ENCODE measurements around the gene SMAP1. TPM values are rescaled to one million over a fixed set of nuclear protein-coding genes. Genes with fewer than 3 reads are reported as not detected.

SMAP1 gene
- total RNA-seq, 1 experiment from 2014 or later, result 3.5 TPM

GRCh38 chr6:70842541-70842940 is 174.9 kb downstream of the SMAP1 start:
- H3K27ac ChIP-seq (ENCODE audit: low read depth, low read length), result no peak overlapping the region
- DNase-seq (ENCODE audit: low read depth, low spot score), result no peak
- no peak overlapping the region for H2AFZ ChIP-seq (ENCODE audit: low read depth, low read length, poor library complexity, severe bottlenecking)
- intact Hi-C loops (cut with micrococcal nuclease), result no loop called here
- RAD21 ChIA-PET (ENCODE audit: low non-redundant PET in 1 of 2, low total read pairs in 2 of 2, uncharacterized antibody in 2 of 2, unreplicated experiment in 2 of 2), result no interaction called here
- no peaks in the 10 kb centered on the region for H3K9me3 ChIP-seq (ENCODE audit: control insufficient read depth in 1 of 2, insufficient read depth in 1 of 2, low read depth in 1 of 2, low read length in 2 of 2)
- H4K20me1 ChIP-seq (ENCODE audit: insufficient read depth), result no peaks in the 10 kb centered on the region
- TF ChIP-seq EZH2 (IDR thresholded peaks at IDR 0.05) (no peak), FOSL1 (IDR thresholded peaks at IDR 0.05; ENCODE audit: low read depth) (no peak), REST (IDR thresholded peaks at IDR 0.05; ENCODE audit: low read depth) (no peak), ELF1 (IDR thresholded peaks at IDR 0.05; ENCODE audit: borderline replicate concordance, low read depth) (no peak), EGR1 (IDR thresholded peaks at IDR 0.05; ENCODE audit: low read depth) (no peak), SP1 (IDR thresholded peaks at IDR 0.05; ENCODE audit: low read depth) (no peak), YY1 (IDR thresholded peaks at IDR 0.05; ENCODE audit: extremely low read depth, insufficient replicate concordance, low read depth, low read length) (no peak), CBX3 (IDR thresholded peaks at IDR 0.05; ENCODE audit: low read depth) (no peak), RAD21 (IDR thresholded peaks at IDR 0.05; ENCODE audit: low read depth) (no peak), POLR2A (IDR thresholded peaks at IDR 0.05; ENCODE audit: borderline replicate concordance, extremely low read depth, insufficient read depth, insufficient read length) (no peak), TCF7L2 (IDR thresholded peaks at IDR 0.05; ENCODE audit: borderline replicate concordance, extremely low read depth, insufficient read depth, insufficient read length) (no peak), ZNF274 (IDR thresholded peaks at IDR 0.05; ENCODE audit: low read depth, low read length) (no peak), MAX (IDR thresholded peaks at IDR 0.05) (no peak), SRF (IDR thresholded peaks at IDR 0.05; ENCODE audit: low read depth) (no peak), ZFX (IDR thresholded peaks at IDR 0.05) (no peak), POLR2AphosphoS5 (IDR thresholded peaks at IDR 0.05; ENCODE audit: low read depth, low read length) (no peak)
- H3K4me3 ChIP-seq (replicated peaks in 1 of 2; ENCODE audit: low read depth in 1 of 2, low read length in 2 of 2), result no peak overlapping the region
- H3K9me2 ChIP-seq (ENCODE audit: insufficient read depth), result no peaks in the 10 kb centered on the region
- no peak for ATAC-seq
- BruUV-seq (replicated peaks), result no TSS peak
- POLR2A ChIA-PET, result no interaction called here
- H3K4me1 ChIP-seq (ENCODE audit: control insufficient read depth in 1 of 2, insufficient read depth in 2 of 2, low read length in 2 of 2), result no peaks in the 10 kb centered on the region
- no peak overlapping the region for H3K9ac ChIP-seq (ENCODE audit: low read length)
- CTCF ChIA-PET, result no interaction called here
- H3K79me2 ChIP-seq (ENCODE audit: insufficient read depth, low read length), result no peaks in the 10 kb centered on the region
- H3K36me3 ChIP-seq (ENCODE audit: control insufficient read depth in 1 of 2, insufficient read depth in 2 of 2, low read length in 2 of 2), result no peaks in the 10 kb centered on the region
- no peaks in the 10 kb centered on the region for H3K27me3 ChIP-seq (ENCODE audit: insufficient read depth, low read length)
- H3K4me2 ChIP-seq (ENCODE audit: low read length), result no peak overlapping the region
